ENCODE results near the gene REEP2.

DNA sequence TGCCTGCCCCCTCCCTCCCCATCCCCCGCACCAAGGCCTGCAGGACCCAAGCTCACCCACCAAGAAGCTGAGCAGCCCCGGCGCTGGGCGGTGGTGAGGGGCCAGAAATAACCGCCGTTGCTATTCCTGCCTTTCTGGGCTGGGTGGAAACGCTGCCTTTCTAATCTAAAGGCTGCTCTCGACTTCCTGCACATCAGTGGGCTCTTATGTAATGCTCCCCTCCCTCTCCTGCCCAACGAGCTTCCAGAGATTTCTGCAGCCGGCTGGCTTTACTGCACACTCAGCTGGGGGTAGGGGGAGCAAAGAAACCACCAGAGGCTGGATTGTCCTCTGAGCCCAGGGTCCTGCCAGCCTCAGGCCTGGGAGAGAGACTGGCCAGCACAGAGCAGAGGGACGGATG lies 19.5 kb downstream of the REEP2 start:
- TF ChIP-seq, protein P1, sequence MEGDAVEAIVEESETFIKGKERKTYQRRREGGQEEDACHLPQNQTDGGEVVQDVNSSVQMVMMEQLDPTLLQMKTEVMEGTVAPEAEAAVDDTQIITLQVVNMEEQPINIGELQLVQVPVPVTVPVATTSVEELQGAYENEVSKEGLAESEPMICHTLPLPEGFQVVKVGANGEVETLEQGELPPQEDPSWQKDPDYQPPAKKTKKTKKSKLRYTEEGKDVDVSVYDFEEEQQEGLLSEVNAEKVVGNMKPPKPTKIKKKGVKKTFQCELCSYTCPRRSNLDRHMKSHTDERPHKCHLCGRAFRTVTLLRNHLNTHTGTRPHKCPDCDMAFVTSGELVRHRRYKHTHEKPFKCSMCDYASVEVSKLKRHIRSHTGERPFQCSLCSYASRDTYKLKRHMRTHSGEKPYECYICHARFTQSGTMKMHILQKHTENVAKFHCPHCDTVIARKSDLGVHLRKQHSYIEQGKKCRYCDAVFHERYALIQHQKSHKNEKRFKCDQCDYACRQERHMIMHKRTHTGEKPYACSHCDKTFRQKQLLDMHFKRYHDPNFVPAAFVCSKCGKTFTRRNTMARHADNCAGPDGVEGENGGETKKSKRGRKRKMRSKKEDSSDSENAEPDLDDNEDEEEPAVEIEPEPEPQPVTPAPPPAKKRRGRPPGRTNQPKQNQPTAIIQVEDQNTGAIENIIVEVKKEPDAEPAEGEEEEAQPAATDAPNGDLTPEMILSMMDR (IDR thresholded peaks at IDR 0.05), result no peak
- no peak for TF ChIP-seq ZFX (IDR thresholded peaks at IDR 0.05; ENCODE audit: borderline replicate concordance)
